Measurements from ENCODE around the gene TSPAN16.

GRCh38 chr19:11254666-11255065 lies 41.3 kb upstream of the TSPAN16 start:
- TF ChIP-seq CTCF (conservative IDR thresholded peaks at IDR 0.05; ENCODE audit: low read length) (peak; percentile 45), EZH2phosphoT487 (IDR thresholded peaks at IDR 0.05; ENCODE audit: borderline replicate concordance) (no peak)

Data from Loucy (cell line).